ENCODE data around the gene ATP8B1.
A peak's percentile ranks its signal among the peaks of the same experiment; 100 is the strongest.

DNA sequence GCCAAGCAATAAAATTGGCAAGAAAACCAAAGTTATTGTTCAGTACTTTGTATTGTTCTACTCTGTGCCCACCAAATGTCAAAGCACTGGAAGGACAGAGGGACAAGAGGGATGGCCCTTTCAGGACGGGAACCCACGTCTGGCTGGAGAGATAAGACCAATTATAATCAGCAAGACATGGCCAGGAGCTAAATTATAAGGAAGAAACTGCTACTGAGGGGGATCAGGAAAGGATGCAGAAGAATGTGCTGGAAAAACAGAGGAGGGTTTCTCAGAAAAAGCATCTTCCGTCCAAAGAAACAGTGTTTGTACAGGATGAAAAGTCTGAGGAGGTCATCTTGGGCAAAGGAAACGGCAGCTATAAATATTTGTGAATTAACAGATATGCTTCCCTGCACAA lies 135.1 kb downstream of the ATP8B1 start:
- TF ChIP-seq POLR2AphosphoS5 (IDR thresholded peaks at IDR 0.05; ENCODE audit: insufficient read depth, low read depth, low read length) = no peak
- TF ChIP-seq, protein P1, sequence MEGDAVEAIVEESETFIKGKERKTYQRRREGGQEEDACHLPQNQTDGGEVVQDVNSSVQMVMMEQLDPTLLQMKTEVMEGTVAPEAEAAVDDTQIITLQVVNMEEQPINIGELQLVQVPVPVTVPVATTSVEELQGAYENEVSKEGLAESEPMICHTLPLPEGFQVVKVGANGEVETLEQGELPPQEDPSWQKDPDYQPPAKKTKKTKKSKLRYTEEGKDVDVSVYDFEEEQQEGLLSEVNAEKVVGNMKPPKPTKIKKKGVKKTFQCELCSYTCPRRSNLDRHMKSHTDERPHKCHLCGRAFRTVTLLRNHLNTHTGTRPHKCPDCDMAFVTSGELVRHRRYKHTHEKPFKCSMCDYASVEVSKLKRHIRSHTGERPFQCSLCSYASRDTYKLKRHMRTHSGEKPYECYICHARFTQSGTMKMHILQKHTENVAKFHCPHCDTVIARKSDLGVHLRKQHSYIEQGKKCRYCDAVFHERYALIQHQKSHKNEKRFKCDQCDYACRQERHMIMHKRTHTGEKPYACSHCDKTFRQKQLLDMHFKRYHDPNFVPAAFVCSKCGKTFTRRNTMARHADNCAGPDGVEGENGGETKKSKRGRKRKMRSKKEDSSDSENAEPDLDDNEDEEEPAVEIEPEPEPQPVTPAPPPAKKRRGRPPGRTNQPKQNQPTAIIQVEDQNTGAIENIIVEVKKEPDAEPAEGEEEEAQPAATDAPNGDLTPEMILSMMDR (IDR thresholded peaks at IDR 0.05; ENCODE audit: extremely low read depth in 1 of 2, insufficient read depth in 1 of 2, low read depth in 1 of 2, low read length in 2 of 2) = no peak
- TF ChIP-seq POLR2A (IDR thresholded peaks at IDR 0.05; ENCODE audit: low read depth, low read length) = peak; percentile 35
- TF ChIP-seq, protein P2, sequence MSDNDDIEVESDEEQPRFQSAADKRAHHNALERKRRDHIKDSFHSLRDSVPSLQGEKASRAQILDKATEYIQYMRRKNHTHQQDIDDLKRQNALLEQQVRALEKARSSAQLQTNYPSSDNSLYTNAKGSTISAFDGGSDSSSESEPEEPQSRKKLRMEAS (IDR thresholded peaks at IDR 0.05; ENCODE audit: insufficient read depth, insufficient read length) = no peak
- TF ChIP-seq JUN (IDR thresholded peaks at IDR 0.05; ENCODE audit: borderline replicate concordance, insufficient read depth, insufficient read length, low read depth) = no peak
- no peak for TF ChIP-seq FOS (IDR thresholded peaks at IDR 0.05; ENCODE audit: borderline replicate concordance, insufficient read depth, low read length)
- TF ChIP-seq EZH2 (IDR thresholded peaks at IDR 0.05; ENCODE audit: borderline replicate concordance, low read depth, low read length, severe bottlenecking) = no peak
- TF ChIP-seq GATA2 (IDR thresholded peaks at IDR 0.05; ENCODE audit: insufficient read depth, insufficient read length, low read depth, low read length) = peak; percentile 73
- no peak for TF ChIP-seq MYC (IDR thresholded peaks at IDR 0.05; ENCODE audit: low read depth, low read length)

Measured in endothelial cell of umbilical vein (primary cell).